ENCODE results near the gene MARK4.
"Not testable (repeated sequence)": the region's sequence is repeated elsewhere in the genome, so short reads cannot be mapped to it uniquely, and the experiment has no call there.

The MARK4 gene

DNA sequence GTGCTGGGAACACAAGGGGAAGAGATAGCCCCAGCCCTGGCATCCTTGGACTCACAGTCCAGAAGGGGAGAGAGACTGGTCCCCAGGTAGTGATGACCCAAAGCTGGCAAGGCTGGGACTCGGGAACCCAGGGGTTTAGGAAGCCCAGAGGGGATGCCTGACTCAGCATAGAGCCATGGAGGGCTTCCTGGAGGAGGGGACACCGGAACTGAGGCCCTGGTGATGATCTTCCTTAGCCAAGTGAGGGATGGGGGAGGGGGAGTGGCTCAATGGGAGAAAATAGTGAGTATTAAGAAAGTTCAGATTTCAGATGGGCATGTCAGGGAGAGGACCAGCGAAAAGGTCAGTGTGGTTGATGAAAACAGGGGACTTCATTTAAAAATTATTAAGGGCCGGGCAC is 32.6 kb upstream of the MARK4 start:
- Histone ChIP-seq H3K27ac (ENCODE audit: low read depth, low read length) (no peak overlapping the region), H3K27me3 (ENCODE audit: insufficient read depth, low read length) (peaks cover 23% of the 10 kb centered on the region), H3K4me1 (ENCODE audit: control insufficient read depth, insufficient read depth, low read length, unreplicated experiment) (no peaks in the 10 kb centered on the region), H2AFZ (ENCODE audit: low read length, unreplicated experiment) (no peak overlapping the region), H3K4me3 (ENCODE audit: low read depth, low read length) (no peak overlapping the region), H3K36me3 (ENCODE audit: insufficient read depth, low read length) (no peaks in the 10 kb centered on the region), H3K79me2 (ENCODE audit: control insufficient read depth, insufficient read depth, low read length, unreplicated experiment) (no peaks in the 10 kb centered on the region)

DNA sequence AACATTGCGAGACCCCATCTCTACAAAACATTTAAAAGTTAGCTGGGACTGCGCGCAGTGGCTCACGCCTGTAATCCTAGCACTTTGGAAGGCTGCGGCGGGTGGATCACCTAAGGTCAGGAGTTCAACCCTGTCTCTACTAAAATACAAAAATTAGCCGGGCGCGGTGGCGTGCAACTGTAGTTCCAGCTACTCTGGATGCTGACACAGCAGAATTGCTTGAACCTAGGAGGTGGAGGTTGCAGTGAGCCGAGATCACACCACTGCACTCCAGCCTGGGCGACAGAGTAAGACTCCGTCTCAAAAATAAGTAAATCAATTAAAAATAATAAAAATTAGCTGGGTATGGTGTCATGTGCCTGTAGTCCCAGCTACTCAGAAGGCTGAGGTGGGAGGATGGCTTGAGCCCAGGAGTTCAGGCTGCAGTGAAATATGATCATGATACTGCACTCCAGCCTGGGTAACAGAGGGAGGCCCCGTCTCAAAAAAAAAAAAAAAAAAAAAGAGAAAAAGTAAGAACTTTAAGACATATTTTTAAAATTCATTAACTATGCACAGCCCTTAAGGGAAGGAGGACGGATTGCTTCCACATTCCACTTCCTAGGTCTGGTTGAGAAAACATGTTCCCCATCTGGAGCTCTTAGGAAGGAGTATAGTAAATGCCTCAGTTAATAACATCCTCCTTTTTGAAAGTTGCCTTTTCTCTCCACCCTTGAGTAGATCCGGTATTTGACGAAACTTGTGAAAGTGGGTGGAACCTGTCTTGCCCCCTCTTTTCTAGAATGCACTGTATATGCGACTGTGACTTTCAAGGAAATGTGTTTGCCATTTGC is 31.9 kb upstream of the MARK4 start:
- no peak overlapping the region for H3K27ac ChIP-seq (ENCODE audit: low read depth, low read length)
- no peaks in the 10 kb centered on the region for H3K36me3 ChIP-seq (ENCODE audit: insufficient read depth, low read length)
- no peaks in the 10 kb centered on the region for H3K79me2 ChIP-seq (ENCODE audit: control insufficient read depth, insufficient read depth, low read length, unreplicated experiment)
- no peak overlapping the region for H2AFZ ChIP-seq (ENCODE audit: low read length, unreplicated experiment)
- peaks cover 23% of the 10 kb centered on the region for H3K27me3 ChIP-seq (ENCODE audit: insufficient read depth, low read length)
- no peak overlapping the region for H3K4me3 ChIP-seq (ENCODE audit: low read depth, low read length)
- no peaks in the 10 kb centered on the region for H3K4me1 ChIP-seq (ENCODE audit: control insufficient read depth, insufficient read depth, low read length, unreplicated experiment)

DNA sequence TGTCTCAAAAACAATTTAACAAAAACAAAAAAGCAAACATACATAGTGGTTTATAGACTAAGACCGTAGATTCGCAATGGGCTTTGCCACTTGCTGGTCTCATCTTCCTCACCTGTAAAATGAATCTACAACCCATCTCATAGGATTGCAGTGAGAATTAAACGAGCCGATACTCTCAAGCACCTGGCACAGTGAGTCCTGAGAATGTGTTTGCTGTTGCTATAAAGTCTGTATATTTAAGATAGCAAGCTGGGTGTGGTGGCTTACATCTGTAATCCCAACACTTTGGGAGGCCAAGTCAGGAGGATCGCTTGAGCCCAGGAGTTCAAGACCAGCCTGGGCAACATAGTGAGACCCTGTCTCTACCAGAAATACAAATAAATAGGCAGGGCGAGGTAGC is 28.3 kb upstream of the MARK4 start:
- no peak overlapping the region for H3K4me3 ChIP-seq (ENCODE audit: low read depth, low read length)
- no peak overlapping the region for H3K27ac ChIP-seq (ENCODE audit: low read depth, low read length)
- no peaks in the 10 kb centered on the region for H3K36me3 ChIP-seq (ENCODE audit: insufficient read depth, low read length)
- no peak overlapping the region for H2AFZ ChIP-seq (ENCODE audit: low read length, unreplicated experiment)
- H3K27me3 ChIP-seq (ENCODE audit: insufficient read depth, low read length), result peaks cover 3% of the 10 kb centered on the region; the same call in 1 of the 2 replicates
- H3K4me1 ChIP-seq (ENCODE audit: control insufficient read depth, insufficient read depth, low read length, unreplicated experiment), result no peaks in the 10 kb centered on the region
- H3K79me2 ChIP-seq (ENCODE audit: control insufficient read depth, insufficient read depth, low read length, unreplicated experiment), result no peaks in the 10 kb centered on the region

DNA sequence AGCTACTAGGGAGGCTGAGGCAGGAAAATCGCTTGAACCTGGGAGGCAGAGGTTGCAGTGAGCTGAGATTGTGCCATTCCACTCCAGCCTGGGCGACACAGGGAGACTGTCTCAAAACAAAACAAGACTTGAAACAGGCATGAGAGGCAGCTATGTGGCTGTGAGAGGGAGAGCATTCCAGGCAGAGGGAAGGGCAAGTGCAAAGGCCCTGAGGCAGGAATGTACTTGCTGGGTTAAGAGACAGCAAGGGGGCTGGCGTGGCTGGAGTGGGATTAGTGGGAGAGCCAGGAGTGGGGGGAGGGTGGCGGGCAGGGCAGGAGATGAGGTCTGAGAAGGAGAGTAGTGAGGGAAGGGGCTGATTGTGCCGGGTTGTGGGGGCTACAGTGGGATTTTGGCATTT is 27.2 kb upstream of the MARK4 start:
- no peak overlapping the region for H3K27ac ChIP-seq (ENCODE audit: low read depth, low read length)
- H3K27me3 ChIP-seq (ENCODE audit: insufficient read depth, low read length), result no peaks in the 10 kb centered on the region
- H3K79me2 ChIP-seq (ENCODE audit: control insufficient read depth, insufficient read depth, low read length, unreplicated experiment), result no peaks in the 10 kb centered on the region
- H3K4me1 ChIP-seq (ENCODE audit: control insufficient read depth, insufficient read depth, low read length, unreplicated experiment), result no peaks in the 10 kb centered on the region
- H3K36me3 ChIP-seq (ENCODE audit: insufficient read depth, low read length), result no peaks in the 10 kb centered on the region
- H3K4me3 ChIP-seq (ENCODE audit: low read depth, low read length), result no peak overlapping the region
- no peak overlapping the region for H2AFZ ChIP-seq (ENCODE audit: low read length, unreplicated experiment)

DNA sequence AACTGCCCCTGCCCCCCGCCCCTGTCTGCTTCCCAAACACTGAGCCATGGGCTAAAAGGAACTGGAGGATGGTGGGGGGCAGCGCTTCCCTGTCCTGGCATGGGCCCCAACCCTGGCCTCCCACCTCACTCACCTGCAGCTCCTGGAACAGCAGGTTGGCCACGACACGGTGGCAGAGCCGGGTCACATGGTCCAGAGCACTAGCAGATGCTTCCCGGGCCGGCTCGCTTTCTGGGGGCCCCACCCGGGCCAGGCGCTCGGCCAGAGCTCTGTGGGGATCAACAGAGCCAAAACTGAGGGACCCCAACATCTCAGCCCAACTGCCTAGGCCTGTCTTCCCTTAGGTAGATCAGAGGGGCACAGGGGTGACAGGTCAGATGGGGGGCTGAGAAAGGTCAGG is 26.4 kb upstream of the MARK4 start:
- H3K27ac ChIP-seq (ENCODE audit: low read depth, low read length), result no peak overlapping the region
- H2AFZ ChIP-seq (ENCODE audit: low read length, unreplicated experiment), result no peak overlapping the region
- no peaks in the 10 kb centered on the region for H3K27me3 ChIP-seq (ENCODE audit: insufficient read depth, low read length)
- H3K79me2 ChIP-seq (ENCODE audit: control insufficient read depth, insufficient read depth, low read length, unreplicated experiment), result no peaks in the 10 kb centered on the region
- H3K4me1 ChIP-seq (ENCODE audit: control insufficient read depth, insufficient read depth, low read length, unreplicated experiment), result no peaks in the 10 kb centered on the region
- no peak overlapping the region for H3K4me3 ChIP-seq (ENCODE audit: low read depth, low read length)
- no peaks in the 10 kb centered on the region for H3K36me3 ChIP-seq (ENCODE audit: insufficient read depth, low read length)

DNA sequence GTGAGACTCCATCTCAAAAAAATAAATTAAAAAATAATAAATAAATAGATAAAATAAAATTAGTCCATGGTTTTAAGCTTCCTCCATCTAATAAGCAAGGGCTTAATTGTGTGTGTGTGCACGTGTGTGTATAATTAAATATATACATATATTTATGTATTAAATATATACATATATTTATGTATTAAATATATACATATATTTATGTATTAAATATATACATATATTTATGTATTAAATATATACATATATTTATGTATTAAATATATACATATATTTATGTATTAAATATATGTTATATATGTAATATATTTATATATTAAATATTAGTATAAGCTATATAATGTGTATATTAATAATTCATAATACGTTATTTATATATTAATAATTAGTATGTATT is 22.0 kb upstream of the MARK4 start:
- H3K27ac ChIP-seq (ENCODE audit: low read depth, low read length); H3K36me3 ChIP-seq (ENCODE audit: insufficient read depth, low read length); H3K27me3 ChIP-seq (ENCODE audit: insufficient read depth, low read length); H3K79me2 ChIP-seq (ENCODE audit: control insufficient read depth, insufficient read depth, low read length, unreplicated experiment); H3K4me3 ChIP-seq (ENCODE audit: low read depth, low read length); H3K4me1 ChIP-seq (ENCODE audit: control insufficient read depth, insufficient read depth, low read length, unreplicated experiment); H2AFZ ChIP-seq (ENCODE audit: low read length, unreplicated experiment): not testable (repeated sequence)

DNA sequence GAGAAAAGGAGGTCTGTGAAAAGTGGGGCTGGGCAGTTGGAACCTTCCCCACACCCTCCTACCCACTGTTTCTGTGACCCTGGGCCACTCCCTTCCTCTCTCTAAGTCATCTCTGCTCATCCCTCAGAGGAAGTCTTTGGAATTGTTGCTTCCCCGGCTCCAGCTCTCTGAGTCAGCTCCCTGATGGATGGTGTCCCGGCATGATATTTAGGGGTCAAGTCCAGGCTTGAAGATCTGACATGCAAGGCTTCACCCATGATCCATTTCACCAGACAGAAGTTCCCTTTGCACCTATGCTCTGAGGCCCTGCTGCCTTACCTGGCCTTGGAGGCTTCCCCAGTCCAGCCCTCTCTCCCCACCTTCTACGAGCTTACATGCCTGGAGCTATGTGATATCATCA is 19.2 kb upstream of the MARK4 start:
- Histone ChIP-seq H3K79me2 (ENCODE audit: control insufficient read depth, insufficient read depth, low read length, unreplicated experiment) (no peaks in the 10 kb centered on the region), H2AFZ (ENCODE audit: low read length, unreplicated experiment) (no peak overlapping the region), H3K27ac (ENCODE audit: low read depth, low read length) (no peak overlapping the region), H3K4me1 (ENCODE audit: control insufficient read depth, insufficient read depth, low read length, unreplicated experiment) (no peaks in the 10 kb centered on the region), H3K27me3 (ENCODE audit: insufficient read depth, low read length) (peaks cover 25% of the 10 kb centered on the region), H3K36me3 (ENCODE audit: insufficient read depth, low read length) (no peaks in the 10 kb centered on the region), H3K4me3 (ENCODE audit: low read depth, low read length) (no peak overlapping the region)

DNA sequence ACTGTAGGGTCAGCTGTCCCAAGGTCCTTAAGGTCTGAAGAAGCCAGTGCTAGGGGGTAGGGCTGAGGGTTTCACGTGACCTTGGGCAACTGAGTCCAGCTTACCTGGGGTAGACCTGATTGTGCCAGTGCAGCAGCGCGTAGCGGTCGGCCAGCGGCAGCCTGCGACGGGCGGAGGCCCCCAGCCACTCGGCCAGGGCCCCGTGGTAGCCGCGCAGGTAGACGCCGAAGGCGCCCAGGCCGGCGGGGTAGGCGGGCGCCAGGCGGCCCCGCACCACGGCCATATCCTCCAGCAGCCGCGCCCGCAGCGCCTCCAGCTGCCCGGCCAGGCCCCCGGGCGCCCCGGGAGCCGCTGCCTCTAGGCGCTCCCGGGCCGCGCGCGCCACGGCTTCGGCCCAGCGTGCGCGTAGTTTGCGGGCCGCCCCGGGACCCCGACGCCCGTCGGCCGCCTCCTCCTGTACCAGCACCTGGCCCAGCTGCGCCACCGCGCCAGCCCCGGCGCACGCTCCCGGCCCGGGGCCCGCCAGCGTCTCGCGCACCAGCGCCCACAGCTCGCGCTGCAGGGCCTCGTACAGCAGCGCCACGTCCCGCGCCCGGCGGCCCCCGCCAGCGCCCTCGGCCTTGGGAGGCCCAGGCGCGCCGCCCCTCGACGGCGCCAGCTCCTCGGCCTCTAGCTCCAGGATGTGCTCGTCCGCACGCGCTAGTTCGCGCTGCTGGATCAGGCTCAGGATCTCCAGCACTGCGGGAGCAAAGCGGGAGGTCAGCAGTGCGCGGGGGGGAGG is 16.8 kb upstream of the MARK4 start:
- Histone ChIP-seq H3K27ac (ENCODE audit: low read depth, low read length) (no peak overlapping the region), H3K27me3 (ENCODE audit: insufficient read depth, low read length) (peaks cover 27% of the 10 kb centered on the region), H3K4me3 (ENCODE audit: low read depth, low read length) (no peak overlapping the region), H3K79me2 (ENCODE audit: control insufficient read depth, insufficient read depth, low read length, unreplicated experiment) (no peaks in the 10 kb centered on the region), H2AFZ (ENCODE audit: low read length, unreplicated experiment) (no peak overlapping the region), H3K4me1 (ENCODE audit: control insufficient read depth, insufficient read depth, low read length, unreplicated experiment) (no peaks in the 10 kb centered on the region), H3K36me3 (ENCODE audit: insufficient read depth, low read length) (no peaks in the 10 kb centered on the region)

DNA sequence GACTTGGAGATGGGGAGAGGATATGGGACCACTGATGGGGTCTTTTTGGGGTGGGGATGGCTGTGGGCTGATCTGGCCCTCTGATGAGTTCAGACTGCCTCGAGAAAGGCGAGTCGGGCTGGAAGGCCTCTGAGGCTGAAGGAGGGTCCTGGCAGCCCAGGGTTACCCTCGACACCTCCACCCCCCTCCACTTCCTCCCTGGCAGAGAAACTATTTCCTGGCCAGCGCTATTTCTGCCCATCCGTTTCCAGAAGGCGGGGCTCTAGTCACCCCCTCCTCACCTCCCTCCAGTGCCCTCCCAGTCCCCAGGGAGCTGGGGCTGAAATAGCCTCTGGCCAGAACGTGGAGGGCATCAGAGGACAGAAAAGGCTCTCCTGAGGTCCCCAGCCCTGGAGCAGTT is 15.6 kb upstream of the MARK4 start:
- Histone ChIP-seq H3K36me3 (ENCODE audit: insufficient read depth, low read length) (no peaks in the 10 kb centered on the region), H3K4me1 (ENCODE audit: control insufficient read depth, insufficient read depth, low read length, unreplicated experiment) (no peaks in the 10 kb centered on the region), H3K27ac (ENCODE audit: low read depth, low read length) (no peak overlapping the region), H2AFZ (ENCODE audit: low read length, unreplicated experiment) (no peak overlapping the region), H3K4me3 (ENCODE audit: low read depth, low read length) (no peak overlapping the region), H3K27me3 (ENCODE audit: insufficient read depth, low read length) (peaks cover 27% of the 10 kb centered on the region), H3K79me2 (ENCODE audit: control insufficient read depth, insufficient read depth, low read length, unreplicated experiment) (no peaks in the 10 kb centered on the region)

DNA sequence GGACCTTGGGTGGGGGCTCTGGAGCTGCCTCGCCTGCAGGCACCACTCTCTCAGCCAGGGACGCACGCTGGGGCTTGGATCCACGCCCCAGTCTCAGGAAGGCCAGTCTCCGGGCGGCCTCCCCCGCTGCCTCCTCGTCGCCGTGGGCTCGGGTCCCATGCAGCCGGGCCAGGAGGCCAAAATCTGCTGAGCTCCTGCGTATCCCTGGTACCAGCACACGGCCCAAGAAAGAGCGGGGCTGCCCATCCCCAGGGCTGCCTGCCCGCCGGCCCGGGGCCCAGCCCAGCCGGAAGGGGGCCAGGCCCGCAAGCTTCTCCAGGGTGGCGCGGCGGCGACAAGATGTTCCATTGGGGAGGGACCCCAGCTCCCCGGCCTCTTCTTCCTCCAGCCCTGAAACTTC is 12.5 kb upstream of the MARK4 start:
- Histone ChIP-seq H3K27ac (ENCODE audit: low read depth, low read length) (no peak overlapping the region), H3K4me1 (ENCODE audit: control insufficient read depth, insufficient read depth, low read length, unreplicated experiment) (no peaks in the 10 kb centered on the region), H2AFZ (ENCODE audit: low read length, unreplicated experiment) (no peak overlapping the region), H3K27me3 (ENCODE audit: insufficient read depth, low read length) (peaks cover 23% of the 10 kb centered on the region), H3K36me3 (ENCODE audit: insufficient read depth, low read length) (no peaks in the 10 kb centered on the region), H3K4me3 (ENCODE audit: low read depth, low read length) (no peak overlapping the region), H3K79me2 (ENCODE audit: control insufficient read depth, insufficient read depth, low read length, unreplicated experiment) (no peaks in the 10 kb centered on the region)
